EH (cell line): Measurements from ENCODE around the gene SLC25A40.
"Not testable (repeated sequence)": the region's sequence is repeated elsewhere in the genome, so short reads cannot be mapped to it uniquely, and the experiment has no call there.

Experiments
- DNase-seq: peaks from one replicate; pipeline ENCODE4 v3.0.0-alpha.2; 2015; ENCODE audit warnings: low read depth

Gene SLC25A40

GRCh38 chr7:87870471-87870870 is 5.7 kb downstream of the SLC25A40 start:
- no peak for DNase-seq

- DNase-seq = not testable (repeated sequence)
These were observed 9.6 kb downstream of the SLC25A40 start for GRCh38 chr7:87866533-87866932.

- DNase-seq = no peak
These were observed 10.1 kb downstream of the SLC25A40 start for GRCh38 chr7:87866089-87866488.

GRCh38 chr7:87858417-87859100 is 17.6 kb downstream of the SLC25A40 start:
- no peak for DNase-seq

GRCh38 chr7:87853237-87853864 is 22.8 kb downstream of the SLC25A40 start:
- DNase-seq = peak; percentile 50

GRCh38 chr7:87852306-87852705 is 23.9 kb downstream of the SLC25A40 start:
- no peak for DNase-seq

- peak; percentile 47 for DNase-seq
These were observed 25.1 kb downstream of the SLC25A40 start for GRCh38 chr7:87850836-87851593.

GRCh38 chr7:87837597-87837996 is 38.6 kb downstream of the SLC25A40 start:
- DNase-seq = no peak

- no peak for DNase-seq
These were observed 43.0 kb downstream of the SLC25A40 start for GRCh38 chr7:87833130-87833529.

GRCh38 chr7:87831097-87831496 is 45.1 kb downstream of the SLC25A40 start:
- peak; percentile 9 for DNase-seq

- DNase-seq = not testable (repeated sequence)
These were observed 47.8 kb downstream of the SLC25A40 start for GRCh38 chr7:87828383-87828782.

- DNase-seq = peak; percentile 22
These were observed 50.8 kb downstream of the SLC25A40 start for GRCh38 chr7:87825369-87825768.

- DNase-seq = not testable (repeated sequence)
These were observed 54.1 kb downstream of the SLC25A40 start for GRCh38 chr7:87822056-87822455.

GRCh38 chr7:87818336-87818735 is 57.8 kb downstream of the SLC25A40 start:
- no peak for DNase-seq

GRCh38 chr7:87816389-87816788 is 59.8 kb downstream of the SLC25A40 start:
- DNase-seq = no peak

GRCh38 chr7:87810726-87811125 is 65.4 kb downstream of the SLC25A40 start:
- no peak for DNase-seq

GRCh38 chr7:87810130-87810529 is 66.0 kb downstream of the SLC25A40 start:
- DNase-seq = peak; percentile 2

- DNase-seq = no peak
These were observed 70.0 kb downstream of the SLC25A40 start for GRCh38 chr7:87806150-87806549.

GRCh38 chr7:87797798-87798403 is 78.3 kb downstream of the SLC25A40 start:
- DNase-seq = peak; percentile 55

- no peak for DNase-seq
These were observed 78.8 kb downstream of the SLC25A40 start for GRCh38 chr7:87797395-87797794.

- no peak for DNase-seq
These were observed 90.7 kb downstream of the SLC25A40 start for GRCh38 chr7:87785368-87785995.

- DNase-seq = peak; percentile 17
These were observed 91.7 kb downstream of the SLC25A40 start for GRCh38 chr7:87784424-87784823.
